ENCODE measurements around the gene SERTAD2.

SERTAD2 gene

GRCh38 chr2:64626963-64627760 is 26.6 kb downstream of the SERTAD2 start:
- peak; percentile 33 to 64 for DNase-seq

GRCh38 chr2:64626146-64626809 is 27.4 kb downstream of the SERTAD2 start:
- no peak for DNase-seq

GRCh38 chr2:64625299-64626145 is 28.2 kb downstream of the SERTAD2 start:
- no peak for DNase-seq

GRCh38 chr2:64624862-64625261 is 28.9 kb downstream of the SERTAD2 start:
- DNase-seq, result no peak

GRCh38 chr2:64624108-64624610 is 29.6 kb downstream of the SERTAD2 start:
- DNase-seq, result no peak

- DNase-seq, result no peak
These were observed 30.4 kb downstream of the SERTAD2 start for GRCh38 chr2:64623242-64623850.

GRCh38 chr2:64622443-64623241 is 31.1 kb downstream of the SERTAD2 start:
- DNase-seq, result no peak

GRCh38 chr2:64620661-64621060 is 33.1 kb downstream of the SERTAD2 start:
- no peak for DNase-seq

GRCh38 chr2:64617631-64618151 is 36.0 kb downstream of the SERTAD2 start:
- no peak for DNase-seq

- no peak for DNase-seq
These were observed 37.7 kb downstream of the SERTAD2 start for GRCh38 chr2:64615844-64616536.

GRCh38 chr2:64615192-64615763 is 38.4 kb downstream of the SERTAD2 start:
- no peak for DNase-seq

GRCh38 chr2:64613276-64613675 is 40.4 kb downstream of the SERTAD2 start:
- DNase-seq, result no peak

- no peak for DNase-seq
These were observed 41.0 kb downstream of the SERTAD2 start for GRCh38 chr2:64612575-64613195.

GRCh38 chr2:64610316-64610855 is 43.3 kb downstream of the SERTAD2 start:
- no peak for DNase-seq

GRCh38 chr2:64609942-64610281 is 43.8 kb downstream of the SERTAD2 start:
- no peak for DNase-seq

- DNase-seq, result peak; percentile 49 to 59
These were observed 44.3 kb downstream of the SERTAD2 start for GRCh38 chr2:64609227-64609941.

GRCh38 chr2:64608867-64609226 is 44.9 kb downstream of the SERTAD2 start:
- DNase-seq, result no peak

GRCh38 chr2:64607381-64608304 is 46.1 kb downstream of the SERTAD2 start:
- no peak for DNase-seq
